K562 (cell line): ENCODE data around the gene IL10. TPM values are rescaled to one million over a fixed set of nuclear protein-coding genes. Genes with fewer than 3 reads are reported as not detected.

Experiments used
- ATAC-seq: fragments of 200-7000 bp; cut with Tn5 transposase; 3 replicates; pipeline ENCODE4 v1.9.1; 2020; ENCODE audit warnings: moderate library complexity
- BruUV-seq: library from RNA; stranded (reverse); fragments of 400-500 nt; replicated peaks from 2 replicates; lab custom pipeline; 2021; lab: Mats Ljungman, UMichigan
- CTCF ChIA-PET: fragments of 300-600 bp; formaldehyde crosslinking; extraction: SDS; loops from one replicate; lab custom pipeline; 2021; ENCODE audit warnings: low intra/inter-chr PET ratio; lab: Yijun Ruan, JAX
- POLR2A ChIA-PET: fragments of 300-600, 350-650 bp; sonication (Branson Sonifier 250); formaldehyde crosslinking; extraction: SDS; loops from one replicate; lab custom pipeline; 2021; ENCODE audit warnings: antibody characterized with exemption, inconsistent platforms; lab: Yijun Ruan, JAX
- DNase-seq, 4 experiments: peaks; one replicate each; pipeline versions ENCODE4 v3.0.0 to v3.0.0-alpha.2; 2011 to 2018; ENCODE audit warnings: low spot score in 3 of 4, mixed read lengths in 3 of 4; ENCODE audit errors: extremely low read depth in 1 of 4
- FAIRE-seq: peaks from 2 replicates; lab custom pipeline; 2011; peaks lifted over from hg19 to GRCh38; lab: Jason Lieb, UNC
- H2AFZ ChIP-seq: 2 replicates; pipeline ENCODE4 v1.6.0; 2011; ENCODE audit warnings: low read depth, low read length, control low read depth, inconsistent platforms
- H3K27ac ChIP-seq: fragments of 200-600 bp; 3 replicates; pipeline ENCODE4 v1.8.0; 2011; ENCODE audit warnings: low read depth, mild to moderate bottlenecking, control low read depth, inconsistent platforms, low read length, moderate library complexity, mixed read lengths; ENCODE audit errors: extremely low read depth
- H3K27me3 ChIP-seq, 2 experiments: fragments of 300-600 bp in 1 of 2; 2 replicates in 1 of 2; 3 replicates in 1 of 2; pipeline versions ENCODE4 v1.6.0 to v1.8.0; 2011; ENCODE audit warnings: inconsistent platforms in 2 of 2, low read length in 2 of 2, mild to moderate bottlenecking in 1 of 2, mixed read lengths in 1 of 2, moderate library complexity in 1 of 2; ENCODE audit not compliant: control insufficient read depth in 2 of 2, insufficient read depth in 2 of 2
- H3K36me3 ChIP-seq: fragments of 300-600 bp; 3 replicates; pipeline ENCODE4 v1.8.0; 2011; ENCODE audit warnings: mild to moderate bottlenecking, low read length, inconsistent platforms; ENCODE audit not compliant: control insufficient read depth, insufficient read depth
- H3K4me1 ChIP-seq, 2 experiments: fragments of 200-600 bp in 1 of 2; replicated peaks in 1 of 2; 2 replicates in 1 of 2; 3 replicates in 1 of 2; pipeline versions ENCODE4 v1.5.1 to v1.8.0; 2011; ENCODE audit warnings: inconsistent platforms in 2 of 2, low read length in 2 of 2, mild to moderate bottlenecking in 1 of 2, mixed read lengths in 1 of 2, moderate library complexity in 1 of 2; ENCODE audit not compliant: control insufficient read depth in 2 of 2, insufficient read depth in 2 of 2
- H3K4me2 ChIP-seq: 2 replicates; pipeline ENCODE4 v1.6.1; 2011; ENCODE audit warnings: low read length, control low read depth, inconsistent platforms, mixed read lengths; ENCODE audit not compliant: insufficient read depth
- H3K4me3 ChIP-seq: fragments of 200-600 bp; sonication (generic), shearing (Covaris generic); 2 replicates; pipeline ENCODE4 v1.5.1; 2016; ENCODE audit warnings: control low read depth, inconsistent platforms
- H3K79me2 ChIP-seq: fragments of 200-600 bp; 3 replicates; pipeline ENCODE4 v1.8.0; 2011; ENCODE audit warnings: low read length, inconsistent platforms; ENCODE audit not compliant: control insufficient read depth, insufficient read depth
- H3K9ac ChIP-seq, 2 experiments: 2 replicates each; pipeline versions ENCODE4 v1.6.0 to v1.6.1; 2011; ENCODE audit warnings: low read depth in 2 of 2, low read length in 2 of 2, control low read depth in 1 of 2, inconsistent platforms in 1 of 2, mild to moderate bottlenecking in 1 of 2, mixed read lengths in 1 of 2; ENCODE audit not compliant: insufficient read depth in 1 of 2
- H3K9me1 ChIP-seq: one replicate; pipeline ENCODE4 v1.6.0; 2011; ENCODE audit warnings: inconsistent platforms, mild to moderate bottlenecking, low read length, moderate library complexity; ENCODE audit not compliant: control insufficient read depth, insufficient read depth
- H3K9me3 ChIP-seq: replicated peaks from 2 replicates; pipeline ENCODE4 v1.5.1; 2011; ENCODE audit warnings: low read depth, low read length, inconsistent platforms; ENCODE audit not compliant: control insufficient read depth, insufficient read depth
- H4K20me1 ChIP-seq: replicated peaks from 2 replicates; pipeline ENCODE4 v1.6.1; 2011; ENCODE audit warnings: low read length, inconsistent platforms, mixed read lengths; ENCODE audit not compliant: control insufficient read depth, insufficient read depth
- CXXC5 ChIP-seq: fragments of 250-450 bp; sonication (Bioruptor Pico); IDR thresholded peaks from 2 replicates; pipeline ENCODE4 v1.8.0; 2022; ENCODE audit warnings: inconsistent platforms, mild to moderate bottlenecking, moderate library complexity
- DEAF1 ChIP-seq: fragments of 450-650 bp; formaldehyde crosslinking; IDR thresholded peaks from 2 replicates; pipeline ENCODE4 v1.4.0; 2020; ENCODE audit warnings: mild to moderate bottlenecking, moderate library complexity
- E2F3 ChIP-seq: fragments of 250-450 bp; sonication (Bioruptor Pico); IDR thresholded peaks from 2 replicates; pipeline ENCODE4 v1.4.0; 2020; ENCODE audit warnings: mild to moderate bottlenecking
- GTF3C2 ChIP-seq: IDR thresholded peaks from 3 replicates; pipeline ENCODE4 v1.6.1; 2011; ENCODE audit warnings: borderline replicate concordance, mild to moderate bottlenecking, moderate library complexity; ENCODE audit not compliant: insufficient read length; ENCODE audit errors: extremely low read depth
- ZC3H11A ChIP-seq: IDR thresholded peaks from 2 replicates; pipeline ENCODE4 v1.6.1; 2012; ENCODE audit warnings: low read depth, low read length, improper control_type of control experiment
- ZFP30 ChIP-seq: fragments of 250-450 bp; sonication (Bioruptor Pico); IDR thresholded peaks from 2 replicates; pipeline ENCODE4 v1.8.0; 2022; ENCODE audit warnings: moderate library complexity, mild to moderate bottlenecking, inconsistent platforms, borderline replicate concordance
- ZNF449 ChIP-seq: fragments of 250-450 bp; sonication (Bioruptor Pico); IDR thresholded peaks from 2 replicates; pipeline ENCODE4 v1.8.0; 2022; ENCODE audit warnings: moderate library complexity, mild to moderate bottlenecking, inconsistent platforms
- WGBS: fragments of 100-300 bp; shearing (Covaris generic); methylation state at CpG from one replicate; pipeline ENCODE4 v1.1.6; 2016; ENCODE audit warnings: low coverage, mixed read lengths; ENCODE audit not compliant: insufficient coverage; ENCODE audit errors: missing lambda C conversion rate; 5-methylcytosine and 5-hydroxymethylcytosine counted together
- in situ Hi-C: fragments of 300-500 bp; cut with MboI; formaldehyde crosslinking; loops from 4 replicates; pipeline ENCODE4 v1.15.0; 2018; ENCODE audit warnings: inconsistent platforms, mixed read lengths
- intact Hi-C: fragments of 100-400 bp; cut with micrococcal nuclease; formaldehyde crosslinking; loops from 2 replicates; pipeline ENCODE4 v1.14.2; 2022
- polyA plus RNA-seq, 8 experiments: library from polyadenylated mRNA; depleted of rRNA in 4 of 8; stranded (reverse) in 5 of 8; unstranded in 3 of 8; fragments of >200 nt; fragmentation: Nextera tagmentation in 2 of 8; fragmentation: Illumina TruSeq in 1 of 8; extraction: Ambion mirVana in 2 of 8; extraction: Trizol in 1 of 8; gene quantifications; 2 replicates each; pipeline versions ENCODE4 v1.2.1 to v1.2.3, GENCODE V29; 2011 to 2014; ENCODE audit warnings: inconsistent platforms in 1 of 8, missing spikeins in 1 of 8
- total RNA-seq, 7 experiments: library from RNA; depleted of rRNA in 6 of 7; stranded (reverse); fragments of >200 nt in 6 of 7; fragmentation: Illumina TruSeq in 2 of 7; extraction: Trizol in 2 of 7; gene quantifications; 2 replicates each; pipeline versions ENCODE4 v1.2.1 to v1.2.3, GENCODE V29; 2011 to 2021; ENCODE audit warnings: low replicate concordance in 1 of 7

The IL10 gene
- total and polyA plus RNA-seq, 9 of the 15 experiments (the other 6 are each of a cell fraction or from before 2014, with no cell fraction given) = 0.29 TPM; not detected in 8

- CTCF ChIA-PET = no interaction called here
- H3K9me1 ChIP-seq = peaks cover 22% of the 10 kb centered on the region
- H3K4me3 ChIP-seq = no peak overlapping the region
- no peak overlapping the region for H3K4me2 ChIP-seq
- ATAC-seq (no peak), FAIRE-seq (no peak), DNase-seq (no peak)
- H3K27ac ChIP-seq = no peak overlapping the region
- H2AFZ ChIP-seq = no peak overlapping the region
- no peak overlapping the region; a peak in 1 of 4 replicates for H3K9ac ChIP-seq
- no peaks in the 10 kb centered on the region for H3K27me3 ChIP-seq
- peaks cover 32% of the 10 kb centered on the region for H3K79me2 ChIP-seq
- peaks cover 52% of the 10 kb centered on the region for H3K36me3 ChIP-seq
- in situ Hi-C loops = no loop called here
- H3K9me3 ChIP-seq = no peaks in the 10 kb centered on the region
- H3K4me1 ChIP-seq = peaks cover 6 to 16% of the 10 kb centered on the region in 2 experiments; a peak in 3 of 5 replicates
- TF ChIP-seq CXXC5 (CRISPR knock-in tag) = no peak
- TF ChIP-seq ZC3H11A = no peak
- no peak for TF ChIP-seq DEAF1
- no peak for TF ChIP-seq E2F3 (CRISPR knock-in tag)
- TF ChIP-seq ZNF449 (CRISPR knock-in tag) = no peak
- TF ChIP-seq ZFP30 (CRISPR knock-in tag) = no peak
- TF ChIP-seq GTF3C2 = no peak
- TF ChIP-seq, all 486 proteins: peak for 0
- intact Hi-C loops = loop anchor here (5.0 kb wide), 1 partner anchor 253 kb away; no protein-coding TSS in a partner anchor
- POLR2A ChIA-PET = no interaction called here
- peaks cover 33% of the 10 kb centered on the region for H4K20me1 ChIP-seq
- no TSS peak for BruUV-seq
- WGBS = 88% methylated on average over 3 of the region's 3 CpGs
These were observed 42.8 kb downstream of the IL10 start for GRCh38 chr1:206729507-206729906.
